GM12873 (cell line): ENCODE results near the gene TASP1.

Source experiments
- TF ChIP-seq, protein P1 (sequence below): IDR thresholded peaks from 2 replicates; pipeline ENCODE4 v1.5.1; 2012; ENCODE audit warnings: low read depth, mild to moderate bottlenecking, moderate library complexity, low read length, control low read depth; ENCODE audit not compliant: insufficient read depth; ENCODE audit errors: missing control alignments

Gene TASP1

DNA sequence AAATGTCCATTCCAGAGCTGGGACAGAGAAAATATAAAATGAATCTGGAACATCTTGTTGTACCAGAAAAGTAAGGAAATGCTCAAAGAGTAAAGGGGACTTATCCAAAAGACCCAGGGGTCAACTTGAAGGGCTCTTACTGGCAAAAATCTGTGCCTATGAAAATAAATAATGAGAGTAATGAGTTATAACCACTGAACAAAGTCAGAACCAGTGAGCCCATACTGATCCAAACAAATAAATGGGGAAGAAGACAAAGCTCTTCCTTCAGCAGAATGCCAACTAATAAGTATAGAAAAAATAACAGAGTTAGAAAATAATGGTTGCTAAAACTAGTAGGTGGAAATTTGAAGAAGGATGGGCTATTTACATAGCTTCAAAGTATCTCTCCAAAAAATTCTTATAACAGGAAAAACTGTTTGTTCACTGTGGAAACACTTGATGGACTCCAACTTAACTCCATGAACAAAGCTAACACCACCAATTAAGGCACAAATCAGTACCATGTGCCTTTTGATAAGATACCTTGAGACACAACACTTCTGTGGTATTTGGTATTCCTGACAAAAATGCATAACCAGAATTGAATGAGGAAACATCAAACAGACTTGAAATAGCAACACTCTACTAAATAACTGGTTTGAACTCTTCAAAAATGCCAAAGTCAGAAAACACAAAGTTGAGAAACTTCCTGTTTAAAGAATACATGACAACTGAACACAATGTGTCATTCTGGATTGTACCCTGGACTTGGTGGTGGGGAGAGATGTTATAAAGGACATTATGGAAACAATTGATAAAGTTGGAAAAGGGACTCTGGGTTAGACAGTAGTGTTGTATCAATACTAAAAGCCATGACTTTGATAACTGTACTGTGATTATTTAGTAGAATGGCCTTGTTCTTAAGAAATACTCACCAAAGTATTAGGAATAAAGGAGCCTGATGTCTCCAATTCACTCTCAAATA is 220.2 kb downstream of the TASP1 start:
- TF ChIP-seq, protein P1, sequence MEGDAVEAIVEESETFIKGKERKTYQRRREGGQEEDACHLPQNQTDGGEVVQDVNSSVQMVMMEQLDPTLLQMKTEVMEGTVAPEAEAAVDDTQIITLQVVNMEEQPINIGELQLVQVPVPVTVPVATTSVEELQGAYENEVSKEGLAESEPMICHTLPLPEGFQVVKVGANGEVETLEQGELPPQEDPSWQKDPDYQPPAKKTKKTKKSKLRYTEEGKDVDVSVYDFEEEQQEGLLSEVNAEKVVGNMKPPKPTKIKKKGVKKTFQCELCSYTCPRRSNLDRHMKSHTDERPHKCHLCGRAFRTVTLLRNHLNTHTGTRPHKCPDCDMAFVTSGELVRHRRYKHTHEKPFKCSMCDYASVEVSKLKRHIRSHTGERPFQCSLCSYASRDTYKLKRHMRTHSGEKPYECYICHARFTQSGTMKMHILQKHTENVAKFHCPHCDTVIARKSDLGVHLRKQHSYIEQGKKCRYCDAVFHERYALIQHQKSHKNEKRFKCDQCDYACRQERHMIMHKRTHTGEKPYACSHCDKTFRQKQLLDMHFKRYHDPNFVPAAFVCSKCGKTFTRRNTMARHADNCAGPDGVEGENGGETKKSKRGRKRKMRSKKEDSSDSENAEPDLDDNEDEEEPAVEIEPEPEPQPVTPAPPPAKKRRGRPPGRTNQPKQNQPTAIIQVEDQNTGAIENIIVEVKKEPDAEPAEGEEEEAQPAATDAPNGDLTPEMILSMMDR = no peak

DNA sequence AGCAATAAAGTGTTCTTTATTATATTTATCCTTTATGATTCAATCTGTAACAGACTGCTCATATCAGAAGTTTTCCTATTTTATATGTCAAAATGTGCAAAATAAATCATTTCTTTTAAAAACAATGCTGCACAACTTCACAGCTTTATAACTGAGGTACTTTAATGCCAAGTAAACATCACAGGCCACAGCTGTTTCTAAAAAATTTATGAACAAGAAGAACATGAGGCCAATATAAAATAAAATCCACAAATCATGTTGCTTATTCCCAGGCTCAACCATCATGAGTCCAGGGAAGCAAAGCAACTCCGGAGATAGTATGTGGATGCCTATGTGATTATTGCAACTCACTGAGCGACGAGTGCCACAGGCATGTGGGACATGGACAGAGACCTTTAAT is 222.2 kb downstream of the TASP1 start:
- TF ChIP-seq, protein P1 = no peak

DNA sequence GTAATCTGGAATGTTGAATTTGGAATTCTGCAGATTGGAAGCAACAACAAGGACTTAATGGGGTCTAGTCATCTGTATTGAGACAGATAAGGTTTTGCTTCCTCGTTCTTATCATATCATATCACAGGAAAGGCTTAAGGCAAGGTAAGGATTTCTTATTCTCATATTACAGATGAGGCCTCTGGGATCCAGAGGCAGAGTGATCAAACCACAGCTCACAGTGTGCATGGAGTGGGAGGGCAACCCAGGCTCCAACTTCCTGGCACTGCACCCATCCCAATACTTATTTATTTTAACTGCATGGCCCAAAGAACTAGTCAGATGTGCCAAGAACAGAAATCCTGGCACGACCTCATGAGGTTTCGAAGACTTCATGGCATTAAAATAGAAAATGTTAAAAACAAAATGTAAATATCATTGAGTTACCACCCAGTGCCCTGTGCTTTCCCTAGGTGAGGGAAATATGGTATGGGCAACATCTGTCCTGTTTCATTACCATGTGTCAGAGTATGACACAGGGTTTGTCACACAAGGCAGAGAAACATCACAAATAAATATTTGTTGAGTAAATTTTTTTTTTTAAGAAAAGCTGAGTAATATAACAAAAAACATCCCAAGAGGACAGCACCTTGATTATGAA is 225.8 kb downstream of the TASP1 start:
- TF ChIP-seq, protein P1 = no peak

DNA sequence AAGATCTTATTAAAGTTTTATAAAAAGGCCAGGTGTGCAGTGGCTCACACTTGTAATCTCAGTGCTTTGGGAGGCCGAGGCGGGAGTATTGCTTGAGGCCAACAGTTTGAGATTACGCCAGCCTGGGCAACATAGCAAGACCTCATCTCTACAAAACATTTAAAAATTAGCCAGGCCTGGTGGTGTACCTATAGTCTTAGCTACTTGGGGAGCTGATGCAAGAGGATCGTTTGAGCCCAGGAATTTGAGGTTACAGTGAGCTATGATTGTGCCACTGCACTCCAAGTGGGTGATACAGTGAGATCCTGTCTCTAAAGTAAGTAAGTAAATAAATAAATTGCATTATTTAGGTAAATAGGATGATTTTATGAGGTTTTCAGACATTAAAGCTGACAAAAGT is 234.4 kb downstream of the TASP1 start:
- TF ChIP-seq, protein P1 = no peak

DNA sequence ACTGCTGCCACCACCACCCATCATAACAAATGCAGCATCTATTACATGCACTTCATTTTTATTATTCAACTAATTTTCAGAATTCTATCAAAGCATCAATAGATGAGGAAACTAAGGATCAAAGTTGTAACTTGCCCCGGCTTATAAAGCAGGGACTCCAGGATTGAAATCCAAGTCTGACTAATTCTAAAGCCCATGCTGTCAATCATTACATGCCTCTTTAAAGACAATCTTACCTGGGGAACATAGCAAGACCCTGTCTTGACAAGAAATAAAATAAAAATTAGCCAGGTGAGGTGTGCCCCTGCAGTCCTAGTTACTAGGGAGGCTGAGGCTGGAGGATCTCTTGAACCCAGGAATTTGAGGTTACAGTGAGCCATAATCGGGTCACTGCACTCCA is 235.3 kb downstream of the TASP1 start:
- TF ChIP-seq, protein P1 = no peak

DNA sequence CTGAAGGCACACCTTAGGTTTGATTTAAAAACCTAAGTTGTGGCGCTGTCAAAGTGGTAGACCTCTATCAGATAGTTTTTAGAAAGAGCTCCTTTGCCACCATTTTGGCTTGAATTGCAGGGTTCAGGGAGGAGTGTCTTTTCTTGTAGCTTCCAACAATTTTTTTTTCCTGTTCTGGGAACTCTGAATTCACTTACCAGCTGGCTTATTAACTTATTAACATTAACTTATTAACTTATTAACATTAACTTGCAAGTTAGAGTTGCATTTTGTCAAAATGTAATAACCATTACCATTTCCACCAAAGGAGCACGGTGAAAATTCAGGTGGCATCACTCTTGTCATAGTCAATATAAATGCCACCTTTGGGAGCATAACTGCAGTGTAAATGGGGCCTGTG is 235.7 kb downstream of the TASP1 start:
- TF ChIP-seq, protein P1 = no peak

DNA sequence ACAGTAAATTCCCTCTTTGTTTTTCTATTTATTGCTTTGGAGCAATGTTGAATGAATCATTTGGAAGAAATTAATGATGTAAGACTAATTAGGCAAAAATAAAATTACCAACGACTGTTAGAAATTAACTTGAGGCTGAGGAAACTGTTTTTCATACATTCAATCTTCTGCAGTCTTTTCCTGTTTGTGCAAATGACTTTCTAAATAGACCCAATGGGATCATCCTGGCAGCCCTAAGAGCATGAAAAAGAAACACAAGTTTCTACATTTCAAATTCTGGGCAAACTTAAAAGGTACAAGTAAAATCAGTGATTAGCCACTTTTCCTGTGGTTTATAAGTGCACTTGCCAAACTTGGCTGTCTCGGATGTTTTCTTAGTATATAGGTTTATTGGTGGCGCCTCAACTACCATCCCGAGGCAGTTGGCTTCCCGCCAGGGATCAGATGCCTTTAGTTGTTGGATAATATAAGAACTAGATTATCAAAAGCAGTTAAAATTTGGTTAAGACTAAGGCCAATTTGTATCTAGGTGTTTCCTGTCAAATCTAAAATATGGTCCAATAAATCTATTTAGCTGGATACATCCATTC is 236.5 kb downstream of the TASP1 start:
- TF ChIP-seq, protein P1 = no peak
